Hematopoietic multipotent progenitor cell treated with erythropoietin and hydrocortisone succinate and interleukin-3 and kit ligand, for 15 days (in vitro differentiated cells): ENCODE data around the gene RBP3.
A peak's percentile ranks its signal among the peaks of the same experiment; 100 is the strongest.

Experiments used
- DNase-seq: peaks from one replicate; pipeline ENCODE4 v3.0.0-alpha.2; 2015; ENCODE audit warnings: low spot score

RBP3 gene

GRCh38 chr10:47348138-47348651 lies at the start of gene RBP3:
RBP3 (plus strand) TSS chr10:47348363; CDS start chr10:47348485, 122 bp downstream.
- DNase-seq, result no peak

- no peak for DNase-seq
These were observed 49.4 kb upstream of the RBP3 start for GRCh38 chr10:47298715-47299114.

- no peak for DNase-seq
These were observed 48.3 kb upstream of the RBP3 start, which contains the start of gene GDF10 for GRCh38 chr10:47299611-47300428. GDF10 (plus strand) TSS chr10:47300197; CDS start chr10:47300652, 455 bp downstream.

GRCh38 chr10:47300429-47300931 lies 47.7 kb upstream of the RBP3 start:
- DNase-seq, result no peak

- no peak for DNase-seq
These were observed 46.3 kb upstream of the RBP3 start for GRCh38 chr10:47301833-47302232.

- DNase-seq, result no peak
These were observed 45.1 kb upstream of the RBP3 start for GRCh38 chr10:47303105-47303504.

- DNase-seq, result no peak
These were observed 44.3 kb upstream of the RBP3 start for GRCh38 chr10:47303866-47304265.

- DNase-seq, result no peak
These were observed 42.6 kb upstream of the RBP3 start for GRCh38 chr10:47305566-47305965.

- DNase-seq, result peak; percentile 12
These were observed 41.6 kb upstream of the RBP3 start for GRCh38 chr10:47306387-47307210.

GRCh38 chr10:47307381-47307780 lies 40.8 kb upstream of the RBP3 start:
- no peak for DNase-seq

- no peak for DNase-seq
These were observed 39.4 kb upstream of the RBP3 start for GRCh38 chr10:47308775-47309174.

GRCh38 chr10:47309408-47310089 lies 38.6 kb upstream of the RBP3 start:
- no peak for DNase-seq

GRCh38 chr10:47310090-47310505 lies 38.1 kb upstream of the RBP3 start:
- no peak for DNase-seq

GRCh38 chr10:47311193-47311931 lies 36.8 kb upstream of the RBP3 start:
- no peak for DNase-seq

- peak; percentile 27 for DNase-seq
These were observed 36.1 kb upstream of the RBP3 start for GRCh38 chr10:47311932-47312662.

GRCh38 chr10:47312663-47312995 lies 35.5 kb upstream of the RBP3 start:
- no peak for DNase-seq

- DNase-seq, result no peak
These were observed 33.7 kb upstream of the RBP3 start for GRCh38 chr10:47314416-47314970.

GRCh38 chr10:47315421-47315820 lies 32.7 kb upstream of the RBP3 start:
- DNase-seq, result no peak

- no peak for DNase-seq
These were observed 32.0 kb upstream of the RBP3 start for GRCh38 chr10:47316131-47316530.

- DNase-seq, result no peak
These were observed 30.9 kb upstream of the RBP3 start for GRCh38 chr10:47317251-47317650.
